OCI-LY7 (cell line): ENCODE measurements around the gene DTNB. TPM values are rescaled to one million over a fixed set of nuclear protein-coding genes. Genes with fewer than 3 reads are reported as not detected.

Experiments
- BruUV-seq: library from RNA; stranded (reverse); fragments of 400-500 nt; replicated peaks from 2 replicates; lab custom pipeline; 2021; lab: Mats Ljungman, UMichigan
- CTCF ChIA-PET: fragments of 300-600 bp; sonication (Branson Sonifier 250); formaldehyde crosslinking; loops from one replicate; lab custom pipeline; 2022; ENCODE audit warnings: antibody characterized with exemption; ENCODE audit not compliant: unreplicated experiment; lab: Charles Lee
- POLR2A ChIA-PET: fragments of 300-600 bp; sonication (Branson Sonifier 250); formaldehyde crosslinking; loops from one replicate; lab custom pipeline; 2022; ENCODE audit warnings: antibody characterized with exemption; lab: Charles Lee
- DNase-seq: peaks from one replicate; pipeline ENCODE4 v3.0.0-alpha.2; 2015; ENCODE audit warnings: low spot score
- H2AFZ ChIP-seq: fragments of 200-600 bp; sonication (generic), shearing (Covaris generic); 2 replicates; pipeline ENCODE4 v1.6.1; 2014; ENCODE audit warnings: mild to moderate bottlenecking, antibody characterized with exemption, low read length, moderate library complexity
- H3K27ac ChIP-seq: fragments of 200-600 bp; sonication (generic); 2 replicates; pipeline ENCODE4 v1.5.1; 2014; ENCODE audit warnings: mixed run types, low read depth, mild to moderate bottlenecking, moderate library complexity, low read length, inconsistent platforms; ENCODE audit not compliant: poor library complexity, severe bottlenecking
- H3K36me3 ChIP-seq: fragments of 200-600 bp; sonication (generic); 2 replicates; pipeline ENCODE4 v1.6.1; 2014; ENCODE audit warnings: mild to moderate bottlenecking, antibody characterized with exemption, low read length, moderate library complexity, mixed read lengths; ENCODE audit not compliant: insufficient read depth
- H3K4me1 ChIP-seq: fragments of 200-600 bp; sonication (generic); 2 replicates; pipeline ENCODE4 v1.5.1; 2014; ENCODE audit warnings: mild to moderate bottlenecking, low read length; ENCODE audit not compliant: insufficient read depth, poor library complexity, severe bottlenecking
- H3K4me2 ChIP-seq: fragments of 200-600 bp; sonication (generic); 2 replicates; pipeline ENCODE4 v1.6.1; 2014; ENCODE audit warnings: mild to moderate bottlenecking, low read length
- H3K4me3 ChIP-seq: fragments of 200-600 bp; sonication (generic); 2 replicates; pipeline ENCODE4 v1.5.1; 2014; ENCODE audit warnings: mild to moderate bottlenecking, low read depth, low read length; ENCODE audit not compliant: poor library complexity, severe bottlenecking
- H3K79me2 ChIP-seq: fragments of 200-600 bp; sonication (generic); 2 replicates; pipeline ENCODE4 v1.6.1; 2016; ENCODE audit warnings: low read depth, mild to moderate bottlenecking, low read length, moderate library complexity, mixed read lengths; ENCODE audit not compliant: insufficient read depth
- H3K9me2 ChIP-seq: fragments of 200-600 bp; sonication (generic); 2 replicates; pipeline ENCODE4 v1.6.1; 2016; ENCODE audit warnings: mild to moderate bottlenecking, low read length, mixed read lengths; ENCODE audit not compliant: insufficient read depth
- H3K9me3 ChIP-seq: fragments of 200-600 bp; sonication (generic); 2 replicates; pipeline ENCODE4 v1.6.1; 2014; ENCODE audit warnings: mild to moderate bottlenecking, mixed run types, low read length, mixed read lengths
- H4K20me1 ChIP-seq: fragments of 200-600 bp; sonication (generic); 2 replicates; pipeline ENCODE4 v1.6.1; 2014; ENCODE audit warnings: mild to moderate bottlenecking, antibody characterized with exemption, low read length, moderate library complexity, mixed read lengths; ENCODE audit not compliant: insufficient read depth
- EZH2phosphoT487 ChIP-seq: fragments of 200-600 bp; sonication (generic); IDR thresholded peaks from 2 replicates; pipeline ENCODE4 v1.6.1; 2018; ENCODE audit warnings: low read depth, borderline replicate concordance, mild to moderate bottlenecking, mixed run types, antibody characterized with exemption, low read length, moderate library complexity, mixed read lengths
- intact Hi-C: fragments of 100-400 bp; cut with micrococcal nuclease; formaldehyde crosslinking; loops from one replicate; pipeline ENCODE4 v1.10.0; 2022; ENCODE audit not compliant: unreplicated experiment
- total RNA-seq, 2 experiments: library from RNA; depleted of rRNA in 1 of 2; stranded (reverse); fragments of >200 nt in 1 of 2; shearing (Covaris generic) in 1 of 2; gene quantifications; 2 replicates each; pipeline ENCODE4 v1.2.3, GENCODE V29; 2014 to 2022
- TF ChIP-seq, protein P1 (sequence below): fragments of 200-600 bp; sonication (generic); conservative IDR thresholded peaks from 2 replicates; pipeline ENCODE4 v1.5.1; 2014; ENCODE audit warnings: mild to moderate bottlenecking, antibody characterized with exemption, low read length, moderate library complexity, mixed read lengths

DTNB gene
- total RNA-seq, 2 experiments from 2014 or later: 16.1 to 28.3 TPM

DNA sequence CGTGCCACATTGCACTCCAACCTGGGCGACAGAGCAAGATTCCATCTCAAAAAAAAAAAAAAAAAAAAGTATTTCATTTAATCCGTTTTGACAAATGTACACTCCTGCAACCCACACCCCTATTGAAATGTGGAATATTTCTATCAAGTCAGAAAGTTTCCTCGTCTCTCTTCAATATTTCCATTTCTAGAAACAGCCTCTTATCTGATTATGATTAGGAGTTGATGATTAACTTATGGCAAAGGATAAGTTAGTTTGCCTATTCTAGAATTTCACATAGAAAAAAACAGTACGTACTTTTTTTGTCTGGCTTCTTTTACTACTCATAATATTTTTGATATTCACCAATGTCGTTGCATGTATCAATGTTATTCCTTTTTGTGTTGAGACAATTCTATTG, 224.6 kb downstream of the DTNB start:
- DNase-seq: no peak
- H3K4me1 ChIP-seq: no peaks in the 10 kb centered on the region
- intact Hi-C loops: no loop called here
- no peaks in the 10 kb centered on the region for H4K20me1 ChIP-seq
- H3K9me2 ChIP-seq: no peaks in the 10 kb centered on the region
- no peaks in the 10 kb centered on the region for H3K79me2 ChIP-seq
- no peak overlapping the region for H3K27ac ChIP-seq
- CTCF ChIA-PET: no interaction called here
- H3K9me3 ChIP-seq: no peaks in the 10 kb centered on the region
- BruUV-seq: no TSS peak
- TF ChIP-seq, protein P1, sequence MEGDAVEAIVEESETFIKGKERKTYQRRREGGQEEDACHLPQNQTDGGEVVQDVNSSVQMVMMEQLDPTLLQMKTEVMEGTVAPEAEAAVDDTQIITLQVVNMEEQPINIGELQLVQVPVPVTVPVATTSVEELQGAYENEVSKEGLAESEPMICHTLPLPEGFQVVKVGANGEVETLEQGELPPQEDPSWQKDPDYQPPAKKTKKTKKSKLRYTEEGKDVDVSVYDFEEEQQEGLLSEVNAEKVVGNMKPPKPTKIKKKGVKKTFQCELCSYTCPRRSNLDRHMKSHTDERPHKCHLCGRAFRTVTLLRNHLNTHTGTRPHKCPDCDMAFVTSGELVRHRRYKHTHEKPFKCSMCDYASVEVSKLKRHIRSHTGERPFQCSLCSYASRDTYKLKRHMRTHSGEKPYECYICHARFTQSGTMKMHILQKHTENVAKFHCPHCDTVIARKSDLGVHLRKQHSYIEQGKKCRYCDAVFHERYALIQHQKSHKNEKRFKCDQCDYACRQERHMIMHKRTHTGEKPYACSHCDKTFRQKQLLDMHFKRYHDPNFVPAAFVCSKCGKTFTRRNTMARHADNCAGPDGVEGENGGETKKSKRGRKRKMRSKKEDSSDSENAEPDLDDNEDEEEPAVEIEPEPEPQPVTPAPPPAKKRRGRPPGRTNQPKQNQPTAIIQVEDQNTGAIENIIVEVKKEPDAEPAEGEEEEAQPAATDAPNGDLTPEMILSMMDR: no peak
- no peak for TF ChIP-seq EZH2phosphoT487
- no peaks in the 10 kb centered on the region for H3K36me3 ChIP-seq
- POLR2A ChIA-PET: no interaction called here
- H3K4me2 ChIP-seq: no peak overlapping the region
- no peak overlapping the region for H3K4me3 ChIP-seq
- no peak overlapping the region for H2AFZ ChIP-seq

DNA sequence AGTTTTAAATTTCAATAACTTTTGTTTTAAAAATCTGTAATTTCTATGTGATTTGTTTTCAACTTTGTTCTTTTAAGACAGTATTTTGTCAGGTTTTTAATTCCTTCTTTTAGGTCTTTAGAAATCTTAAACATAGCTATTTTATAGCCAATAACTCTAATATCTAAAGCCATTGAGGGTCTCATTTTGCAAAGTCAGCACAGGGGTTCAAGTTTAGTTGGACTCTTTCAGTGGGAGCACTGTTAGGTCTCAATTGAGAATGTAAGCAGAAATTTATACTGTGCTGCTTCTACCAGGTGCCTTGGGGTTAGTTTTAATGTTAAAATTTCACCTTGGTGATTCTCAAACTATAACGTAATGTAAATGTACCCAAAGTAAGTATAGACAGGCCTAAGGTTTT, 226.4 kb downstream of the DTNB start:
- Histone ChIP-seq H3K4me1 (no peaks in the 10 kb centered on the region), H3K9me3 (no peaks in the 10 kb centered on the region), H4K20me1 (no peaks in the 10 kb centered on the region), H3K79me2 (no peaks in the 10 kb centered on the region), H3K4me3 (no peak overlapping the region), H2AFZ (no peak overlapping the region), H3K36me3 (no peaks in the 10 kb centered on the region), H3K4me2 (no peak overlapping the region), H3K27ac (no peak overlapping the region), H3K9me2 (no peaks in the 10 kb centered on the region)
- TF ChIP-seq, protein P1: no peak
- no peak for TF ChIP-seq EZH2phosphoT487
- no TSS peak for BruUV-seq
- intact Hi-C loops: no loop called here
- CTCF ChIA-PET: no interaction called here
- no peak for DNase-seq
- POLR2A ChIA-PET: interaction anchor here (0.6 to 0.7 kb wide), 4 partner anchors 21 to 825 kb away, joined by 3 to 4 read pairs (median 4); no protein-coding TSS in a partner anchor

DNA sequence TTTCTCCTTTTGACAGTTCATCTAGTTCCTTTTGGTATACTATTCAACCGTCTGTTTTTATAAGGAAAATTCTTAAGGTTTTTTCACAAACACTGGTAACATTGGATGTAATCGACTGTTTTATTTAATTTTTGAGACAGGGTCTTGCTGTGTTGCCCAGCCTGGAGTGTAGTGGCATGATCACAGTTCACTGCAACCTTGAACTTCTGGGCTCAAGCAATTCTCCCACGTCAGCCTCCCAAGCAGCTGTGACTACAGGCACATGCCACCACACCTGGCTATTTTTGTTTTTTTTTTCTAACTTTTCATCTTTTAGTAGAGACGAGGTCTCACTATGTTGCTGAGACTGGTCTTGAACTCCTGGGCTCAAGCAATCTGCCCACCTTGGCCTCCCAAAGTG, 227.3 kb downstream of the DTNB start:
- ChIA-PET POLR2A (interaction anchor here (0.7 to 0.9 kb wide), 3 partner anchors 10 to 1505 kb away, joined by 3 to 6 read pairs (median 5); no protein-coding TSS in a partner anchor), CTCF (interaction anchor here (0.6 kb wide), 2 partner anchors 112 to 1127 kb away, joined by 4 read pairs; no protein-coding TSS in a partner anchor)
- no peaks in the 10 kb centered on the region for H3K36me3 ChIP-seq
- no peak overlapping the region for H3K4me2 ChIP-seq
- no peak overlapping the region for H3K4me3 ChIP-seq
- TF ChIP-seq EZH2phosphoT487: no peak
- TF ChIP-seq, protein P1: no peak
- no peaks in the 10 kb centered on the region for H3K9me3 ChIP-seq
- no peak overlapping the region for H3K27ac ChIP-seq
- H4K20me1 ChIP-seq: no peaks in the 10 kb centered on the region
- no peak overlapping the region for H2AFZ ChIP-seq
- intact Hi-C loops: no loop called here
- no TSS peak for BruUV-seq
- DNase-seq: no peak
- H3K4me1 ChIP-seq: no peaks in the 10 kb centered on the region
- H3K79me2 ChIP-seq: no peaks in the 10 kb centered on the region
- H3K9me2 ChIP-seq: no peaks in the 10 kb centered on the region
